Measurements from ENCODE around the gene ATP2B1.

GRCh38 chr12:89661706-89662330, 46.8 kb downstream of the ATP2B1 start:
- TF ChIP-seq CTCF (IDR thresholded peaks at IDR 0.05) (no peak), EZH2 (IDR thresholded peaks at IDR 0.05) (no peak)

All from neural progenitor cell (in vitro differentiated cells).